GM12801 (cell line): ENCODE measurements around the gene SH3GL2.

Experiments
- CTCF ChIP-seq: IDR thresholded peaks from one replicate; pipeline ENCODE4 v1.5.1; 2011; ENCODE audit warnings: control low read depth; ENCODE audit not compliant: insufficient read length; ENCODE audit errors: extremely low read depth

Gene SH3GL2

GRCh38 chr9:17751486-17751885 is 172.6 kb downstream of the SH3GL2 start:
- TF ChIP-seq CTCF = no peak

- no peak for TF ChIP-seq CTCF
Observed at GRCh38 chr9:17752021-17752420, 173.2 kb downstream of the SH3GL2 start.

DNA sequence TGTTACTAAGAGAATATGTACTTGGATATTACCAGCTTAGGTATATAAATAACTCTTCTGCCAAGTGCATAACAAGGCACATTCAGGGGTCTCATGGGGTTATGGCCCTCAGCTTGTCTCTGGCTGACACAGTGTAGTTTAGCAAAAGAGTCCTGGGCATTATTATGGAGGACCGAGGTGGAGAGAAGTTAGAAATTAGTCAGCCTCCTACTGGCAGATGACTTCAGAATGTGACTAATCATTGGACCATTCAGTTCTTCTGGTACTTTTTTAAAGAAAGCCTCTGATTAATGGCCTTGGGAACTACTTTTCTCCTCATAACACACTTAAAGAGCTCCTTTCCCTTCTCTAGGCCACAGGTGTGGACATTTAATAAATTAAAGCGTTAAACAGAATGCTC is 178.9 kb downstream of the SH3GL2 start:
- no peak for TF ChIP-seq CTCF

GRCh38 chr9:17760250-17760649 is 181.4 kb downstream of the SH3GL2 start:
- TF ChIP-seq CTCF = no peak

- no peak for TF ChIP-seq CTCF
Observed at GRCh38 chr9:17761984-17762676, 183.3 kb downstream of the SH3GL2 start.

- TF ChIP-seq CTCF = no peak
Observed at GRCh38 chr9:17764306-17764705, 185.4 kb downstream of the SH3GL2 start.

GRCh38 chr9:17772223-17772622 is 193.4 kb downstream of the SH3GL2 start:
- no peak for TF ChIP-seq CTCF
